ENCODE data around the gene SHOC1.

Gene SHOC1

GRCh38 chr9:111766066-111766465 is 28.7 kb downstream of the SHOC1 start:
- Histone ChIP-seq H3K36me3 (no peaks in the 10 kb centered on the region), H3K27me3 (no peaks in the 10 kb centered on the region), H3K4me3 (no peak overlapping the region), H3K27ac (no peak overlapping the region), H3K9me3 (peaks cover 0 to 8% (median 5%) of the 10 kb centered on the region in 3 donors), H3K4me1 (no peaks in the 10 kb centered on the region)
- no peak for DNase-seq
- TF ChIP-seq CTCF (IDR thresholded peaks at IDR 0.05), result no peak
- intact Hi-C loops (cut with DNase I; ENCODE audit: low total_unique reads), result no loop called here

- Histone ChIP-seq H3K27me3 (no peaks in the 10 kb centered on the region), H3K9me3 (peaks cover 0 to 8% (median 5%) of the 10 kb centered on the region in 3 donors), H3K27ac (no peak overlapping the region), H3K36me3 (no peaks in the 10 kb centered on the region), H3K4me3 (no peak overlapping the region), H3K4me1 (no peaks in the 10 kb centered on the region)
- intact Hi-C loops (cut with DNase I; ENCODE audit: low total_unique reads), result no loop called here
- no peak for TF ChIP-seq CTCF (IDR thresholded peaks at IDR 0.05)
- no peak for DNase-seq
Observed at GRCh38 chr9:111762556-111762955, 32.2 kb downstream of the SHOC1 start.

GRCh38 chr9:111759762-111760639 is 34.7 kb downstream of the SHOC1 start:
- no peak overlapping the region for H3K27ac ChIP-seq
- H3K4me3 ChIP-seq, result no peak overlapping the region
- no peaks in the 10 kb centered on the region for H3K27me3 ChIP-seq
- TF ChIP-seq CTCF (IDR thresholded peaks at IDR 0.05), result peak; percentile 54 to 78
- H3K9me3 ChIP-seq, result no peaks in the 10 kb centered on the region
- intact Hi-C loops (cut with DNase I; ENCODE audit: low total_unique reads), result loop anchor here (2.0 kb wide), 1 partner anchor 315 kb away; no protein-coding TSS in a partner anchor
- DNase-seq, result peak in 1 of 2 donors; percentile 30
- H3K4me1 ChIP-seq, result no peaks in the 10 kb centered on the region
- no peaks in the 10 kb centered on the region for H3K36me3 ChIP-seq

- Histone ChIP-seq H3K4me1 (no peaks in the 10 kb centered on the region), H3K36me3 (no peaks in the 10 kb centered on the region), H3K9me3 (peaks cover 0 to 10% (median 0%) of the 10 kb centered on the region in 3 donors), H3K4me3 (no peak overlapping the region), H3K27ac (no peak overlapping the region), H3K27me3 (no peaks in the 10 kb centered on the region)
- no peak for TF ChIP-seq CTCF (IDR thresholded peaks at IDR 0.05)
- intact Hi-C loops (cut with DNase I; ENCODE audit: low total_unique reads), result no loop called here
- DNase-seq, result no peak
Observed at GRCh38 chr9:111754800-111755199, 39.9 kb downstream of the SHOC1 start.

GRCh38 chr9:111752455-111752854 is 42.3 kb downstream of the SHOC1 start:
- intact Hi-C loops (cut with DNase I; ENCODE audit: low total_unique reads), result no loop called here

More at GRCh38 chr9:111752455-111752854, 42.3 kb downstream of the SHOC1 start:
- Histone ChIP-seq H3K36me3 (no peaks in the 10 kb centered on the region), H3K27me3 (no peaks in the 10 kb centered on the region), H3K27ac (no peak overlapping the region), H3K4me1 (no peaks in the 10 kb centered on the region), H3K9me3 (peaks cover 0 to 10% (median 0%) of the 10 kb centered on the region in 3 donors), H3K4me3 (no peak overlapping the region)
- no peak for TF ChIP-seq CTCF (IDR thresholded peaks at IDR 0.05)
- DNase-seq, result no peak
